Measurements from ENCODE around the gene EPC2.

EPC2 gene

GRCh38 chr2:148643998-148644882, at the start of gene EPC2:
Gene EPC2, plus strand, starts transcription at chr2:148644751. Its CDS starts 267 bp downstream, at chr2:148645018.
- peak; percentile 73 to 85 for DNase-seq (ENCODE audit: low read depth in 2 of 2)

GRCh38 chr2:148596018-148596417, 48.5 kb upstream of the EPC2 start:
- no peak for DNase-seq (ENCODE audit: low read depth in 2 of 2)

- DNase-seq (ENCODE audit: low read depth in 2 of 2): no peak
Measured at GRCh38 chr2:148599109-148599991, 45.2 kb upstream of the EPC2 start.

- DNase-seq (ENCODE audit: low read depth in 2 of 2): no peak
Measured at GRCh38 chr2:148602885-148603561, 41.5 kb upstream of the EPC2 start.

- DNase-seq (ENCODE audit: low read depth in 2 of 2): no peak
Measured at GRCh38 chr2:148603562-148603920, 41.0 kb upstream of the EPC2 start.

GRCh38 chr2:148604927-148605326, 39.6 kb upstream of the EPC2 start:
- no peak for DNase-seq (ENCODE audit: low read depth in 2 of 2)

GRCh38 chr2:148607566-148607965, 37.0 kb upstream of the EPC2 start:
- no peak for DNase-seq (ENCODE audit: low read depth in 2 of 2)

GRCh38 chr2:148613231-148614013, 31.1 kb upstream of the EPC2 start:
- no peak for DNase-seq (ENCODE audit: low read depth in 2 of 2)

GRCh38 chr2:148614014-148614321, 30.6 kb upstream of the EPC2 start:
- DNase-seq (ENCODE audit: low read depth in 2 of 2): no peak

GRCh38 chr2:148614322-148615049, 30.1 kb upstream of the EPC2 start:
- DNase-seq (ENCODE audit: low read depth in 2 of 2): no peak

- DNase-seq (ENCODE audit: low read depth in 2 of 2): no peak
Measured at GRCh38 chr2:148615381-148615841, 29.1 kb upstream of the EPC2 start.

GRCh38 chr2:148616662-148617061, 27.9 kb upstream of the EPC2 start:
- no peak for DNase-seq (ENCODE audit: low read depth in 2 of 2)

- no peak for DNase-seq (ENCODE audit: low read depth in 2 of 2)
Measured at GRCh38 chr2:148617219-148617618, 27.3 kb upstream of the EPC2 start.

- no peak for DNase-seq (ENCODE audit: low read depth in 2 of 2)
Measured at GRCh38 chr2:148619560-148620195, 24.9 kb upstream of the EPC2 start.

- no peak for DNase-seq (ENCODE audit: low read depth in 2 of 2)
Measured at GRCh38 chr2:148622366-148622765, 22.2 kb upstream of the EPC2 start.

- DNase-seq (ENCODE audit: low read depth in 2 of 2): no peak
Measured at GRCh38 chr2:148623086-148623485, 21.5 kb upstream of the EPC2 start.

- no peak for DNase-seq (ENCODE audit: low read depth in 2 of 2)
Measured at GRCh38 chr2:148627224-148627623, 17.3 kb upstream of the EPC2 start.

GRCh38 chr2:148634749-148635148, 9.8 kb upstream of the EPC2 start:
- DNase-seq (ENCODE audit: low read depth in 2 of 2): no peak

GRCh38 chr2:148638543-148638942, 6.0 kb upstream of the EPC2 start:
- no peak for DNase-seq (ENCODE audit: low read depth in 2 of 2)

GRCh38 chr2:148640767-148641166, 3.8 kb upstream of the EPC2 start:
- no peak for DNase-seq (ENCODE audit: low read depth in 2 of 2)
